A549 (cell line): ENCODE measurements around the gene LMNTD1.

ENCODE experiments used
- ATOH8 ChIP-seq: fragments of 250-450 bp; sonication (Bioruptor Pico); IDR thresholded peaks from 2 replicates; pipeline ENCODE4 v1.5.0; 2020; ENCODE audit warnings: low read depth, mild to moderate bottlenecking, moderate library complexity
- BCL3 ChIP-seq: fragments of >200 bp; sonication (Bioruptor Twin); formaldehyde crosslinking; IDR thresholded peaks from 3 replicates; pipeline ENCODE4 v1.6.1; 2016
- CHD4 ChIP-seq: fragments of 200-600 bp; sonication (generic); IDR thresholded peaks from 2 replicates; pipeline ENCODE4 v1.6.1; 2016; ENCODE audit warnings: antibody characterized with exemption, mild to moderate bottlenecking, borderline replicate concordance
- CTCF ChIP-seq: fragments of >200 bp; sonication (Bioruptor Twin); formaldehyde crosslinking; IDR thresholded peaks from 3 replicates; pipeline ENCODE4 v1.5.1; 2016
- EP300 ChIP-seq, 2 experiments: fragments of >200 bp; sonication (Bioruptor Twin); formaldehyde crosslinking; IDR thresholded peaks; 2 replicates in 1 of 2; 3 replicates in 1 of 2; pipeline ENCODE4 v1.6.1; 2016 to 2017
- JUNB ChIP-seq: fragments of >200 bp; sonication (Bioruptor Twin); formaldehyde crosslinking; IDR thresholded peaks from 2 replicates; pipeline ENCODE4 v1.6.1; 2016
- PHF8 ChIP-seq: fragments of 200-600 bp; sonication (generic); IDR thresholded peaks from 2 replicates; pipeline ENCODE4 v1.6.1; 2016; ENCODE audit warnings: low read depth, mild to moderate bottlenecking, antibody characterized with exemption, moderate library complexity, borderline replicate concordance
- POLR2A ChIP-seq: IDR thresholded peaks from 2 replicates; pipeline ENCODE4 v1.6.1; 2012; ENCODE audit warnings: mild to moderate bottlenecking, low read length

- no peak for TF ChIP-seq CTCF
- TF ChIP-seq CHD4 = no peak
- no peak for TF ChIP-seq EP300 (IDR thresholded peaks at IDR 0.05)
- TF ChIP-seq BCL3 = no peak
- no peak for TF ChIP-seq POLR2A
- TF ChIP-seq PHF8 = no peak
- TF ChIP-seq JUNB = no peak
- TF ChIP-seq ATOH8 (CRISPR knock-in tag) = no peak
These were observed 34.3 kb upstream of the LMNTD1 start for GRCh38 chr12:25587346-25587745.
